Cardiac muscle cell (in vitro differentiated cells and primary cell): ENCODE results near the gene POLD3. TPM values are rescaled to one million over a fixed set of nuclear protein-coding genes. Genes with fewer than 3 reads are reported as not detected.

Experiments used
- DNase-seq, 2 donors: peaks; one replicate each; pipeline versions ENCODE4 v3.0.0 to v3.0.0-alpha.2; 2010 to 2017; ENCODE audit warnings: low read depth in 1 of 2, low spot score in 1 of 2
- H3K27ac ChIP-seq: fragments of 200-600 bp; sonication (generic); 2 replicates; pipeline ENCODE4 v1.5.1; 2016
- H3K27me3 ChIP-seq: fragments of 200-600 bp; sonication (generic); 2 replicates; pipeline ENCODE4 v1.6.0; 2016; ENCODE audit warnings: control low read depth
- H3K36me3 ChIP-seq: fragments of 200-600 bp; sonication (generic); 2 replicates; pipeline ENCODE4 v1.5.1; 2016; ENCODE audit warnings: control low read depth
- H3K4me1 ChIP-seq: fragments of 200-600 bp; sonication (generic); 2 replicates; pipeline ENCODE4 v1.8.1; 2017; ENCODE audit warnings: low read depth, mild to moderate bottlenecking, mixed run types
- H3K4me3 ChIP-seq: fragments of 200-600 bp; sonication (generic); 2 replicates; pipeline ENCODE4 v1.5.1; 2016; ENCODE audit warnings: mild to moderate bottlenecking
- H3K9me3 ChIP-seq: fragments of 200-600 bp; sonication (generic); 2 replicates; pipeline ENCODE4 v1.5.1; 2017; ENCODE audit warnings: low read depth, mild to moderate bottlenecking, control low read depth
- polyA plus RNA-seq: library from polyadenylated mRNA; unstranded; fragments of >200 nt; fragmentation: Nextera tagmentation; extraction: Ambion mirVana; gene quantifications from 2 replicates; pipeline ENCODE4 v1.2.1, GENCODE V29; 2016
- total RNA-seq: library from RNA; depleted of rRNA; stranded (reverse); fragments of >200 nt; gene quantifications from 2 replicates; pipeline ENCODE4 v1.2.3, GENCODE V29; 2016
- TF ChIP-seq, protein P1 (sequence below): IDR thresholded peaks from 2 replicates; pipeline ENCODE4 v1.5.1; 2012; ENCODE audit warnings: low read depth, mild to moderate bottlenecking, low read length

POLD3 gene
- total and polyA plus RNA-seq, 2 experiments from 2014 or later = 13.1 to 24.1 TPM

DNA sequence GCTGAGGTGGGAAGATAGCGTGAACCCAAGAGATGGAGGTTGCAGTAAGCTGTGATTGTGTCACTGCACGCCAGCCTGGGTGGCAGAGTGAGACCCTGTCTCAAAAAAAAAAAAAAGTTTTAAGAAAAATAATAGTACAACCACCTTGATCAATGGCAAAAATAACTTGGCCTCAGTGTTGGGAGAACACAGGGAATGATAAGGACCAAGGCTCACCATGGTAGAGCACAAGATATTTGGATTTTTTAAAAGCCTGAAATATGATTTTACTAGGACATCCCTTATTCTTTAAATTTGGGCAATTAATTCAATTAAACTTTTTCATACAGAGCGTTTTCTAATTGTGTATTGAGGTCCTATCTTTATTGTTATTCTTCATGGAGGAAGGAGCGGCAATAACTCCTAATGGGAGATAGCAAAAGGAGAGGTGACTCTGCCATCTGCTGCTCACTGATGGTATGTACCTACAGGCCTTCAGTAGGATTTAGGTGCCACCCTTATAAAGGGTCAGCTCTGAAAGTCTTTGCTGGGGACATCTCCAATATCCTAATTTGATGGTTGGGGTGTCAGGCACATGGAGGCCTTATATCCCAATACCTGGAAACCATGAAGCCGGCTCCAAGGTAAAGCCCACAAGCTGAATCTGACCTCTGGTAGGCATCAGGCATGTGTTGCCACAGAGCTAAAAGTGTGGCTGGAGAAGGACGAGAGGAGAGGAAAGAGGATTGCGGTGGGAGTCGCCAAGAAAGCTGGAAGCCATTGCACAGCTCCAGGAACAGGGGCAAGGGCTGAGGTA, 21.9 kb upstream of the POLD3 start:
- peak; percentile 62 to 73 for DNase-seq
- Histone ChIP-seq H3K36me3 (no peaks in the 10 kb centered on the region), H3K9me3 (no peaks in the 10 kb centered on the region), H3K27ac (no peak overlapping the region), H3K4me1 (no peaks in the 10 kb centered on the region), H3K27me3 (no peaks in the 10 kb centered on the region), H3K4me3 (no peak overlapping the region)
- TF ChIP-seq, protein P1, sequence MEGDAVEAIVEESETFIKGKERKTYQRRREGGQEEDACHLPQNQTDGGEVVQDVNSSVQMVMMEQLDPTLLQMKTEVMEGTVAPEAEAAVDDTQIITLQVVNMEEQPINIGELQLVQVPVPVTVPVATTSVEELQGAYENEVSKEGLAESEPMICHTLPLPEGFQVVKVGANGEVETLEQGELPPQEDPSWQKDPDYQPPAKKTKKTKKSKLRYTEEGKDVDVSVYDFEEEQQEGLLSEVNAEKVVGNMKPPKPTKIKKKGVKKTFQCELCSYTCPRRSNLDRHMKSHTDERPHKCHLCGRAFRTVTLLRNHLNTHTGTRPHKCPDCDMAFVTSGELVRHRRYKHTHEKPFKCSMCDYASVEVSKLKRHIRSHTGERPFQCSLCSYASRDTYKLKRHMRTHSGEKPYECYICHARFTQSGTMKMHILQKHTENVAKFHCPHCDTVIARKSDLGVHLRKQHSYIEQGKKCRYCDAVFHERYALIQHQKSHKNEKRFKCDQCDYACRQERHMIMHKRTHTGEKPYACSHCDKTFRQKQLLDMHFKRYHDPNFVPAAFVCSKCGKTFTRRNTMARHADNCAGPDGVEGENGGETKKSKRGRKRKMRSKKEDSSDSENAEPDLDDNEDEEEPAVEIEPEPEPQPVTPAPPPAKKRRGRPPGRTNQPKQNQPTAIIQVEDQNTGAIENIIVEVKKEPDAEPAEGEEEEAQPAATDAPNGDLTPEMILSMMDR = peak; percentile 76

DNA sequence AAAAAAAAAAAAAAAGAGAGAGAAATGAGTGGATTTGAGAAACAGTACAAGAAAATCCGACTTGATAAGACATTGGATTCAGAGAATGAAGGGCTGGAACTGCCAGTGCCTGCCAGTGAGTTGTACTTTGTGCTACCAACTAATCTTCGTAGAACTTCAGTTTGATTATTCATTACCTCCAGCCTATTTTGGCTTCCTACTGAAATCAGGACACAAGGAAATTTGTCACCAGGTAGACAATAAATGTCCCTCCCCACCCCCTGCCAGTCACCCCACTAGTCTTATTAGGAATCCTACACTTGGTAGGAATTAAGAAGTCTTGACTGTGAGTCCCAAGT, 21.4 kb upstream of the POLD3 start:
- TF ChIP-seq, protein P1 = no peak
- H3K27ac ChIP-seq = no peak overlapping the region
- no peaks in the 10 kb centered on the region for H3K27me3 ChIP-seq
- H3K4me3 ChIP-seq = no peak overlapping the region
- no peak for DNase-seq
- H3K9me3 ChIP-seq = no peaks in the 10 kb centered on the region
- no peaks in the 10 kb centered on the region for H3K36me3 ChIP-seq
- H3K4me1 ChIP-seq = no peaks in the 10 kb centered on the region

DNA sequence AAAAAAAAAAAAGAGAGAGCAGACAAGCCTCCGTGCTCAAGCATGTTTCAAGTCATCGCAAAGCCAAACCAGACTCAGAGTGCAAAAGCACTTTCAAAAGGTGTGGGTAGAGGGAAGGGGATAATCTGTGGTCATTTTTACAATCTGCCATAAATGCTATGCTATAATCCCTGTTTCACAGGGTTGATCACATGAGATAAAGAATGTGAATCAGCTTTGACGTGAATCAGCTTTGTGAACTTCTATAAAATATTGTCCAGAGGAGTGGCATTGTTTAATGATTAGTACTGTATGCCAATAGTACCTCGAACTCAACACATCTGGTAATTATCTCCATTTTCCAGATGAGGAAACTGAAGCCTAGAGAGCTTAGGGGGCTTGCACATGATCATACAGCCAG, 20.0 kb upstream of the POLD3 start:
- TF ChIP-seq, protein P1 = no peak
- Histone ChIP-seq H3K27ac (no peak overlapping the region), H3K4me3 (no peak overlapping the region)

GRCh38 chr11:74574563-74574962, 17.8 kb upstream of the POLD3 start:
- Histone ChIP-seq H3K4me3 (no peak overlapping the region), H3K4me1 (no peaks in the 10 kb centered on the region), H3K27me3 (no peaks in the 10 kb centered on the region), H3K27ac (no peak overlapping the region), H3K9me3 (no peaks in the 10 kb centered on the region), H3K36me3 (no peaks in the 10 kb centered on the region)
- DNase-seq = no peak
- TF ChIP-seq, protein P1 = no peak

More for the DNA sequence above, 20.0 kb upstream of the POLD3 start:
- no peaks in the 10 kb centered on the region for H3K9me3 ChIP-seq
- DNase-seq = no peak
- no peaks in the 10 kb centered on the region for H3K27me3 ChIP-seq
- no peaks in the 10 kb centered on the region for H3K36me3 ChIP-seq
- no peaks in the 10 kb centered on the region for H3K4me1 ChIP-seq

DNA sequence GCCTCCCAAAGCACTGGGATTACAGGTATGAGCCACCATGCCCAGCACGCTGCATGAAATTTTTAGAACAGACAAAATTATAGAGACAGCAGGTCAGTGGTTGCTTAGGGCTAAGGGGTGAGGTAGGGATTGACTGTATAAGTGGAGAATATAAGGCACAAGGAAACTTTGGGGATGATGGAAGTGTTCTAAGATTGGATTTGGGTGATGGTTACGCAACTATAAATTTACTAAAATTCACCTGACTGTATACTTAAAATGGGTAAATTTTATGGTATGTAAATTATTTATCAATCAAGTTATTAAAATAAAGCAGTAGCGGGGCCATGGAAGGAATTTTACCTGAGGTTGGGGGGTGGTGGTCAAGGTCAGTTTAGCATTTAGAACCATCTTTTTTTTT, 16.4 kb upstream of the POLD3 start:
- H3K27ac ChIP-seq = no peak overlapping the region
- no peak for DNase-seq
- H3K27me3 ChIP-seq = no peaks in the 10 kb centered on the region
- TF ChIP-seq, protein P1 = no peak
- H3K9me3 ChIP-seq = no peaks in the 10 kb centered on the region
- no peaks in the 10 kb centered on the region for H3K4me1 ChIP-seq
- H3K36me3 ChIP-seq = no peaks in the 10 kb centered on the region
- H3K4me3 ChIP-seq = no peak overlapping the region
